K562 (cell line): ENCODE data around the gene SCN4B. TPM values are rescaled to one million over a fixed set of nuclear protein-coding genes. Genes with fewer than 3 reads are reported as not detected.

Experiments used
- ATAC-seq: fragments of 200-7000 bp; cut with Tn5 transposase; 3 replicates; pipeline ENCODE4 v1.9.1; 2020; ENCODE audit warnings: moderate library complexity
- BruUV-seq: library from RNA; stranded (reverse); fragments of 400-500 nt; replicated peaks from 2 replicates; lab custom pipeline; 2021; lab: Mats Ljungman, UMichigan
- CTCF ChIA-PET: fragments of 300-600 bp; formaldehyde crosslinking; extraction: SDS; loops from one replicate; lab custom pipeline; 2021; ENCODE audit warnings: low intra/inter-chr PET ratio; lab: Yijun Ruan, JAX
- POLR2A ChIA-PET: fragments of 300-600, 350-650 bp; sonication (Branson Sonifier 250); formaldehyde crosslinking; extraction: SDS; loops from one replicate; lab custom pipeline; 2021; ENCODE audit warnings: antibody characterized with exemption, inconsistent platforms; lab: Yijun Ruan, JAX
- DNase-seq, 4 experiments: peaks; one replicate each; pipeline versions ENCODE4 v3.0.0 to v3.0.0-alpha.2; 2011 to 2018; ENCODE audit warnings: low spot score in 3 of 4, mixed read lengths in 3 of 4; ENCODE audit errors: extremely low read depth in 1 of 4
- FAIRE-seq: peaks from 2 replicates; lab custom pipeline; 2011; peaks lifted over from hg19 to GRCh38; lab: Jason Lieb, UNC
- H2AFZ ChIP-seq: 2 replicates; pipeline ENCODE4 v1.6.0; 2011; ENCODE audit warnings: low read depth, low read length, control low read depth, inconsistent platforms
- H3K27ac ChIP-seq: fragments of 200-600 bp; 3 replicates; pipeline ENCODE4 v1.8.0; 2011; ENCODE audit warnings: low read depth, mild to moderate bottlenecking, control low read depth, inconsistent platforms, low read length, moderate library complexity, mixed read lengths; ENCODE audit errors: extremely low read depth
- H3K27me3 ChIP-seq, 2 experiments: fragments of 300-600 bp in 1 of 2; 2 replicates in 1 of 2; 3 replicates in 1 of 2; pipeline versions ENCODE4 v1.6.0 to v1.8.0; 2011; ENCODE audit warnings: inconsistent platforms in 2 of 2, low read length in 2 of 2, mild to moderate bottlenecking in 1 of 2, mixed read lengths in 1 of 2, moderate library complexity in 1 of 2; ENCODE audit not compliant: control insufficient read depth in 2 of 2, insufficient read depth in 2 of 2
- H3K36me3 ChIP-seq: fragments of 300-600 bp; 3 replicates; pipeline ENCODE4 v1.8.0; 2011; ENCODE audit warnings: mild to moderate bottlenecking, low read length, inconsistent platforms; ENCODE audit not compliant: control insufficient read depth, insufficient read depth
- H3K4me1 ChIP-seq, 2 experiments: fragments of 200-600 bp in 1 of 2; replicated peaks in 1 of 2; 2 replicates in 1 of 2; 3 replicates in 1 of 2; pipeline versions ENCODE4 v1.5.1 to v1.8.0; 2011; ENCODE audit warnings: inconsistent platforms in 2 of 2, low read length in 2 of 2, mild to moderate bottlenecking in 1 of 2, mixed read lengths in 1 of 2, moderate library complexity in 1 of 2; ENCODE audit not compliant: control insufficient read depth in 2 of 2, insufficient read depth in 2 of 2
- H3K4me2 ChIP-seq: 2 replicates; pipeline ENCODE4 v1.6.1; 2011; ENCODE audit warnings: low read length, control low read depth, inconsistent platforms, mixed read lengths; ENCODE audit not compliant: insufficient read depth
- H3K4me3 ChIP-seq: fragments of 200-600 bp; sonication (generic), shearing (Covaris generic); 2 replicates; pipeline ENCODE4 v1.5.1; 2016; ENCODE audit warnings: control low read depth, inconsistent platforms
- H3K79me2 ChIP-seq: fragments of 200-600 bp; 3 replicates; pipeline ENCODE4 v1.8.0; 2011; ENCODE audit warnings: low read length, inconsistent platforms; ENCODE audit not compliant: control insufficient read depth, insufficient read depth
- H3K9ac ChIP-seq, 2 experiments: 2 replicates each; pipeline versions ENCODE4 v1.6.0 to v1.6.1; 2011; ENCODE audit warnings: low read depth in 2 of 2, low read length in 2 of 2, control low read depth in 1 of 2, inconsistent platforms in 1 of 2, mild to moderate bottlenecking in 1 of 2, mixed read lengths in 1 of 2; ENCODE audit not compliant: insufficient read depth in 1 of 2
- H3K9me1 ChIP-seq: one replicate; pipeline ENCODE4 v1.6.0; 2011; ENCODE audit warnings: inconsistent platforms, mild to moderate bottlenecking, low read length, moderate library complexity; ENCODE audit not compliant: control insufficient read depth, insufficient read depth
- H3K9me3 ChIP-seq: replicated peaks from 2 replicates; pipeline ENCODE4 v1.5.1; 2011; ENCODE audit warnings: low read depth, low read length, inconsistent platforms; ENCODE audit not compliant: control insufficient read depth, insufficient read depth
- H4K20me1 ChIP-seq: replicated peaks from 2 replicates; pipeline ENCODE4 v1.6.1; 2011; ENCODE audit warnings: low read length, inconsistent platforms, mixed read lengths; ENCODE audit not compliant: control insufficient read depth, insufficient read depth
- BRD4 ChIP-seq: fragments of 200-600 bp; sonication (generic); IDR thresholded peaks from 2 replicates; pipeline ENCODE4 v1.6.1; 2017; ENCODE audit warnings: inconsistent platforms
- CAMTA2 ChIP-seq: fragments of 250-450 bp; sonication (Bioruptor Pico); conservative IDR thresholded peaks from 2 replicates; pipeline ENCODE4 v1.5.1; 2022
- ETV1 ChIP-seq: fragments of 450-650 bp; conservative IDR thresholded peaks from 2 replicates; pipeline ENCODE4 v1.6.1; 2016; ENCODE audit warnings: missing genetic modification characterization, control low read depth, low read depth, missing compliant biosample characterization
- MCM7 ChIP-seq, 2 experiments: fragments of 450-650 bp; IDR thresholded peaks; 2 replicates each; pipeline ENCODE4 v1.6.1; 2016 to 2018
- NFRKB ChIP-seq: fragments of 450-650 bp; IDR thresholded peaks from 2 replicates; pipeline ENCODE4 v1.6.1; 2016; ENCODE audit warnings: low read depth
- NRF1 ChIP-seq, 2 experiments: fragments of 450-650 bp; IDR thresholded peaks in 1 of 2; conservative IDR thresholded peaks in 1 of 2; 2 replicates each; pipeline ENCODE4 v1.6.1; 2014; ENCODE audit warnings: mild to moderate bottlenecking in 2 of 2
- OTX1 ChIP-seq: fragments of 450-650 bp; formaldehyde crosslinking; IDR thresholded peaks from 2 replicates; pipeline ENCODE4 v1.4.0; 2022; ENCODE audit warnings: mild to moderate bottlenecking
- POLR2AphosphoS5 ChIP-seq: IDR thresholded peaks from 2 replicates; pipeline ENCODE4 v1.6.1; 2011; ENCODE audit warnings: mild to moderate bottlenecking, low read depth, low read length, moderate library complexity; ENCODE audit not compliant: control insufficient read depth, insufficient read depth
- TAF1 ChIP-seq: IDR thresholded peaks from 2 replicates; pipeline ENCODE4 v1.6.1; 2011; ENCODE audit warnings: mild to moderate bottlenecking, low read length, moderate library complexity; ENCODE audit not compliant: insufficient read depth, control insufficient read depth, severe bottlenecking; ENCODE audit errors: extremely low read depth
- TAF15 ChIP-seq: fragments of 200-400 bp; formaldehyde crosslinking; IDR thresholded peaks from 2 replicates; pipeline ENCODE4 v1.6.1; 2017; ENCODE audit warnings: mild to moderate bottlenecking, low read depth, low read length, moderate library complexity
- USF1 ChIP-seq: sonication (generic); formaldehyde crosslinking; IDR thresholded peaks from 2 replicates; pipeline ENCODE4 v1.9.0; 2022; ENCODE audit warnings: mild to moderate bottlenecking, missing genetic modification reagents
- ZNF174 ChIP-seq: fragments of 250-450 bp; sonication (Bioruptor Pico); IDR thresholded peaks from 2 replicates; pipeline ENCODE4 v1.4.0; 2020; ENCODE audit warnings: mild to moderate bottlenecking
- ZNF224 ChIP-seq: sonication (generic); formaldehyde crosslinking; IDR thresholded peaks from 2 replicates; pipeline ENCODE4 v1.8.0; 2022; ENCODE audit warnings: mild to moderate bottlenecking, missing genetic modification reagents
- ZNF75A ChIP-seq: fragments of 450-650 bp; formaldehyde crosslinking; IDR thresholded peaks from 2 replicates; pipeline ENCODE4 v1.4.0; 2020; ENCODE audit warnings: mild to moderate bottlenecking
- WGBS: fragments of 100-300 bp; shearing (Covaris generic); methylation state at CpG from one replicate; pipeline ENCODE4 v1.1.6; 2016; ENCODE audit warnings: low coverage, mixed read lengths; ENCODE audit not compliant: insufficient coverage; ENCODE audit errors: missing lambda C conversion rate; 5-methylcytosine and 5-hydroxymethylcytosine counted together
- in situ Hi-C: fragments of 300-500 bp; cut with MboI; formaldehyde crosslinking; loops from 4 replicates; pipeline ENCODE4 v1.15.0; 2018; ENCODE audit warnings: inconsistent platforms, mixed read lengths
- intact Hi-C: fragments of 100-400 bp; cut with micrococcal nuclease; formaldehyde crosslinking; loops from 2 replicates; pipeline ENCODE4 v1.14.2; 2022
- polyA plus RNA-seq, 8 experiments: library from polyadenylated mRNA; depleted of rRNA in 4 of 8; stranded (reverse) in 5 of 8; unstranded in 3 of 8; fragments of >200 nt; fragmentation: Nextera tagmentation in 2 of 8; fragmentation: Illumina TruSeq in 1 of 8; extraction: Ambion mirVana in 2 of 8; extraction: Trizol in 1 of 8; gene quantifications; 2 replicates each; pipeline versions ENCODE4 v1.2.1 to v1.2.3, GENCODE V29; 2011 to 2014; ENCODE audit warnings: inconsistent platforms in 1 of 8, missing spikeins in 1 of 8
- total RNA-seq, 7 experiments: library from RNA; depleted of rRNA in 6 of 7; stranded (reverse); fragments of >200 nt in 6 of 7; fragmentation: Illumina TruSeq in 2 of 7; extraction: Trizol in 2 of 7; gene quantifications; 2 replicates each; pipeline versions ENCODE4 v1.2.1 to v1.2.3, GENCODE V29; 2011 to 2021; ENCODE audit warnings: low replicate concordance in 1 of 7

Gene SCN4B
- total and polyA plus RNA-seq, 9 of the 15 experiments (the other 6 are each of a cell fraction or from before 2014, with no cell fraction given) = 0.03 TPM; not detected in 8

DNA sequence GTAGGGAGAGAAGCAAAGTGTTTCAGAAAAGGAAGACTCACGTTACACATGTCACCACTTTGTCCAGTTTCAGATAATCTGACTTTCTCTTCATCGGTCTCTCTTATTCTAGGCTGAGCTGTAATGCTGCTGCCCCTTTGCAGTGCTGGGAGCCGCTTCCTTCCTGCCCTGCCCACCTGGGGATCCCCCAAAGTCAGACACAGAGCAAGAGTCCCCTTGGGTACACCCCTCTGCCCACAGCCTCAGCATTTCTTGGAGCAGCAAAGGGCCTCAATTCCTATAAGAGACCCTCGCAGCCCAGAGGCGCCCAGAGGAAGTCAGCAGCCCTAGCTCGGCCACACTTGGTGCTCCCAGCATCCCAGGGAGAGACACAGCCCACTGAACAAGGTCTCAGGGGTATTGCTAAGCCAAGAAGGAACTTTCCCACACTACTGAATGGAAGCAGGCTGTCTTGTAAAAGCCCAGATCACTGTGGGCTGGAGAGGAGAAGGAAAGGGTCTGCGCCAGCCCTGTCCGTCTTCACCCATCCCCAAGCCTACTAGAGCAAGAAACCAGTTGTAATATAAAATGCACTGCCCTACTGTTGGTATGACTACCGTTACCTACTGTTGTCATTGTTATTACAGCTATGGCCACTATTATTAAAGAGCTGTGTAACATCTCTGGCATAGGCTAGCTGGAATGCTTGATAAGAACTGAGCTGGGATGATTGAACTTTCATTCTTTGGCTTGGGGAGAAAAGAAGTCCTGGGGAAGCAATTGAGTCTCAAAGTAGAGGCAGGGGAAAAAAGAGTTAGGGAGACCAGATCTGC lies 34.6 kb downstream of the SCN4B start:
- Histone ChIP-seq H3K9me1 (no peaks in the 10 kb centered on the region), H2AFZ (no peak overlapping the region), H4K20me1 (no peaks in the 10 kb centered on the region), H3K27ac (no peak overlapping the region), H3K36me3 (no peaks in the 10 kb centered on the region), H3K27me3 (no peaks in the 10 kb centered on the region), H3K4me2 (no peak overlapping the region), H3K79me2 (no peaks in the 10 kb centered on the region), H3K4me1 (no peaks in the 10 kb centered on the region; a peak in 1 of 5 replicates), H3K4me3 (no peak overlapping the region), H3K9ac (no peak overlapping the region), H3K9me3 (no peaks in the 10 kb centered on the region)
- in situ Hi-C loops (no loop called here), intact Hi-C loops (no loop called here)
- BruUV-seq = no TSS peak
- FAIRE-seq (no peak), DNase-seq (no peak), ATAC-seq (no peak)
- 42% methylated on average over 8 of the region's 9 CpGs for WGBS
- ChIA-PET CTCF (interaction anchor here (0.7 kb wide), 1 partner anchor 57 kb away, joined by 3 read pairs; no protein-coding TSS in a partner anchor), POLR2A (interaction anchor here (1.3 kb wide), 1 partner anchor 15 kb away, joined by 3 read pairs; no protein-coding TSS in a partner anchor)
- TF ChIP-seq USF1 (CRISPR knock-in tag) (no peak), OTX1 (CRISPR knock-in tag) (no peak), ZNF75A (CRISPR knock-in tag) (no peak), TAF15 (no peak), BRD4 (no peak), POLR2AphosphoS5 (no peak), NFRKB (no peak), ZNF224 (CRISPR knock-in tag) (no peak), ETV1 (tag) (no peak), CAMTA2 (CRISPR knock-in tag) (no peak), MCM7 (IDR thresholded peaks at IDR 0.05) (no peak), TAF1 (no peak), NRF1 (conservative IDR thresholded peaks at IDR 0.05 in 1 of 2, IDR thresholded peaks at IDR 0.05 in 1 of 2) (no peak), ZNF174 (CRISPR knock-in tag) (no peak)
